Measurements from ENCODE around the gene MAPK8. TPM values are rescaled to one million over a fixed set of nuclear protein-coding genes. Genes with fewer than 3 reads are reported as not detected.
"Not testable (repeated sequence)": the region's sequence is repeated elsewhere in the genome, so short reads cannot be mapped to it uniquely, and the experiment has no call there.

The MAPK8 gene
- total RNA-seq, 1 donor from 2014 or later, result 27.2 TPM

GRCh38 chr10:48419714-48420113 is 113.2 kb downstream of the MAPK8 start:
- ATAC-seq, result no peak

GRCh38 chr10:48421862-48422261 is 115.4 kb downstream of the MAPK8 start:
- ATAC-seq, result not testable (repeated sequence)

- ATAC-seq, result no peak
Measured at GRCh38 chr10:48423884-48424283, 117.4 kb downstream of the MAPK8 start.

- ATAC-seq, result no peak
Measured at GRCh38 chr10:48428896-48429295, 122.4 kb downstream of the MAPK8 start.

- no peak for ATAC-seq
Measured at GRCh38 chr10:48429309-48429708, 122.8 kb downstream of the MAPK8 start.

GRCh38 chr10:48430402-48430993 is 124.0 kb downstream of the MAPK8 start:
- no peak for ATAC-seq

GRCh38 chr10:48431871-48432270 is 125.4 kb downstream of the MAPK8 start:
- no peak for ATAC-seq

- no peak for ATAC-seq
Measured at GRCh38 chr10:48437546-48437945, 131.1 kb downstream of the MAPK8 start.

- ATAC-seq, result no peak
Measured at GRCh38 chr10:48439031-48439430, 132.6 kb downstream of the MAPK8 start.

GRCh38 chr10:48439581-48440041 is 133.1 kb downstream of the MAPK8 start:
- ATAC-seq, result no peak

- no peak for ATAC-seq
Measured at GRCh38 chr10:48440771-48441170, 134.3 kb downstream of the MAPK8 start.

GRCh38 chr10:48442090-48442808 is 135.8 kb downstream of the MAPK8 start:
- peak; percentile 8 for ATAC-seq

- ATAC-seq, result no peak
Measured at GRCh38 chr10:48442809-48443177, 136.3 kb downstream of the MAPK8 start.

GRCh38 chr10:48444266-48444665 is 137.8 kb downstream of the MAPK8 start:
- ATAC-seq, result peak; percentile 45

GRCh38 chr10:48444861-48445841 is 138.7 kb downstream of the MAPK8 start:
- no peak for ATAC-seq

GRCh38 chr10:48445932-48446331 is 139.5 kb downstream of the MAPK8 start:
- ATAC-seq, result no peak

GRCh38 chr10:48446785-48447184 is 140.3 kb downstream of the MAPK8 start:
- no peak for ATAC-seq

- no peak for ATAC-seq
Measured at GRCh38 chr10:48447356-48448215, 141.1 kb downstream of the MAPK8 start.

GRCh38 chr10:48448796-48449195 is 142.3 kb downstream of the MAPK8 start:
- ATAC-seq, result no peak

- no peak for ATAC-seq
Measured at GRCh38 chr10:48449501-48450232, 143.2 kb downstream of the MAPK8 start.

- ATAC-seq, result no peak
Measured at GRCh38 chr10:48450233-48450740, 143.8 kb downstream of the MAPK8 start.

Data from esophagus mucosa (tissue), 1 donor.